ENCODE results near the gene KIT. TPM values are rescaled to one million over a fixed set of nuclear protein-coding genes. Genes with fewer than 3 reads are reported as not detected.
A peak's percentile ranks its signal among the peaks of the same experiment; 100 is the strongest.

The KIT gene
- total and polyA plus RNA-seq, 10 of the 15 experiments (the other 5 are each of a cell fraction or from before 2014, with no cell fraction given): 0.01 to 0.03 TPM; not detected in 8

DNA sequence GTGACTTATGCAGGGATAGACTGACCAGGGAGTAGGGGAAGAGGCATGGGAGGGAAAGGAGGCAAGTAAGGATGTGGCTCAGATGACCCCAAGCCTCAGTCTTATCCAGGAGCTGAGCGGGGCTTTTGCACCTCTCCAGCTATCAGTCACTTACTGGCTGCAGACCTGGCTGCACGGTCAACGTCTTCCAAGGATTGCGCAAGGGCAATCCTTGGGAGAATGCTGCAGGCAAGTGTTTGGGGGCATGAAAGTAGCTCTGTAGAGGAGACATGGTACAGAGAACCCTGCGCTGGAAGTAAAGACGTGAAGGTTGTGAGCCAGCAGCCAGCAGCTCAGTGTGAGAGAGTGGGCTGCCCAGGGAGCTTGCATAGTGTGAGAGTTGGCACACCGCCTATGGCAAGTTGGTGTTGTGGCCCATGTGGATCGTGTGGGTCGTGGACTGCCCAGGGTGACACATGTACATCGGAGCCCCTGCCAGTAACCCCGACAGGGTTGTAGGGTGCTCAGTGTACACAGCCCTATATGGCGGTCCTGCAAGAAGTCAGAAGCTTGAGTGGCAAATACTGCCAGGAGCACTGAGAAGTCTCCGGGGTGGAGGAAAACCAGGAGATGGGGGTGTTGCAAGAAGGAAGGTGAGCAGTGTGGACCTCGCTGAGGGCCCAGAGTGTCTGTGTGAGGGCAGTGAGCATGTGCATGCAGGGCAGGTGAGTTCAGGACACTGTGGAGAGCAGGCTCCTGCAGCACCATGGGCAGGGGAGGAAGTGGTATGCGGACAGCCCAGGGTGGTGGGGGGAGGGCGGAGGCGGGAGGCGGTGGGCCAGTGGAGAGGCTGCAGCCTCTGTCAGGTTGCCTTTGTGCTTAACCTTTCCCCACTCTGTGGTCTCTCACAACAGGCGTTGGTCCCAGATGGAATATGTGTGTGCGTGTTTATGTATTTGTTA is 50.9 kb downstream of the KIT start (continued):
- TF ChIP-seq SUZ12 (IDR thresholded peaks at IDR 0.05; ENCODE audit: unreplicated experiment): no peak
- no peak for TF ChIP-seq PML (IDR thresholded peaks at IDR 0.05; ENCODE audit: low read length)
- no peak for TF ChIP-seq FOS (IDR thresholded peaks at IDR 0.05; ENCODE audit: borderline replicate concordance, extremely low read depth, insufficient read length)
- TF ChIP-seq RFX5 (IDR thresholded peaks at IDR 0.05; ENCODE audit: low read depth, low read length): no peak
- TF ChIP-seq HDGF (IDR thresholded peaks at IDR 0.05): no peak
- TF ChIP-seq TCF7 (IDR thresholded peaks at IDR 0.05; ENCODE audit: borderline replicate concordance): no peak

DNA sequence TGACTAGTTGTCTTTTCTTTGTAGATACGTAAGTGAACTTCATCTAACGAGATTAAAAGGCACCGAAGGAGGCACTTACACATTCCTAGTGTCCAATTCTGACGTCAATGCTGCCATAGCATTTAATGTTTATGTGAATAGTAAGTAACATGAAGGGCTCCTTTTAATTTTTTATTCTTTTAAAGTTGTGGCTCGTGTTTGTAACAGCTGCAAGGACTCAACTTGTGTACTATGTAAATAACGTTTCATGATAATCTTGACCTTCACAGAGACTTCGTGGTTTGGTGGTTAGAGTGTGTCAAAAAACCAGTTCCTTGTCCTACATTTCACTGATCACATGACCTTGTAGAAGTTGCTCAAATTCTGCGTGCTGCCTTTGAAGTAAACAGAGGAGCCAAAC is 51.6 kb downstream of the KIT start:
- WGBS (ENCODE audit: insufficient coverage, insufficient replicate concordance, low lambda C conversion rate, missing lambda C conversion rate): 48% methylated on average over 8 of the region's 8 CpGs
- Histone ChIP-seq H2AFZ (ENCODE audit: control insufficient read depth, low read depth, low read length) (no peak overlapping the region), H4K20me1 (ENCODE audit: control insufficient read depth, insufficient read depth) (no peaks in the 10 kb centered on the region), H3K36me3 (ENCODE audit: control insufficient read depth in 2 of 2, insufficient read depth in 2 of 2, low read length in 1 of 2) (no peaks in the 10 kb centered on the region), H3K27me3 (replicated peaks in 1 of 2; ENCODE audit: control insufficient read depth in 2 of 2, insufficient read depth in 2 of 2, low read length in 1 of 2) (no peaks in the 10 kb centered on the region), H3K4me1 (ENCODE audit: control insufficient read depth, insufficient read depth, low read length) (no peaks in the 10 kb centered on the region), H3K27ac (ENCODE audit: control insufficient read depth, insufficient read depth) (no peak overlapping the region), H3K9me3 (replicated peaks; ENCODE audit: control insufficient read depth, insufficient read depth, low read length) (no peaks in the 10 kb centered on the region; the same call in 2 of the 3 replicates), H3K79me2 (ENCODE audit: control insufficient read depth, insufficient read depth, low read length) (no peaks in the 10 kb centered on the region), H3K9ac (ENCODE audit: control insufficient read depth, insufficient read depth, low read length) (no peak overlapping the region), H3K4me2 (ENCODE audit: control insufficient read depth, insufficient read depth) (no peak overlapping the region), H3K4me3 (no peak overlapping the region)
- no TSS peak for BruUV-seq (replicated peaks)
- intact Hi-C loops (cut with micrococcal nuclease; ENCODE audit: unreplicated experiment): no loop called here
- ATAC-seq (no peak), FAIRE-seq (no peak), DNase-seq (ENCODE audit: low read depth, low spot score) (no peak)
- TF ChIP-seq RUNX3 (IDR thresholded peaks at IDR 0.05; ENCODE audit: low read length) (peak; percentile 22; the same call in 1 of the 2 replicates), POU2F2 (IDR thresholded peaks at IDR 0.05; ENCODE audit: borderline replicate concordance, low read depth, low read length) (no peak), TCF7 (IDR thresholded peaks at IDR 0.05; ENCODE audit: borderline replicate concordance) (no peak), YY1 (IDR thresholded peaks at IDR 0.05; ENCODE audit: low read depth, low read length) (no peak)
- SMC1A ChIA-PET (ENCODE audit: uncharacterized antibody, unreplicated experiment): no interaction called here
- in situ Hi-C loops (cut with MboI): no loop called here
- CTCF ChIA-PET: no interaction called here
- POLR2A ChIA-PET: no interaction called here
- RAD21 ChIA-PET (ENCODE audit: unreplicated experiment): no interaction called here

All from GM12878 (cell line).